Neural cell (in vitro differentiated cells): Measurements from ENCODE around the gene LDB1. TPM values are rescaled to one million over a fixed set of nuclear protein-coding genes. Genes with fewer than 3 reads are reported as not detected.
A peak's percentile ranks its signal among the peaks of the same experiment; 100 is the strongest.

Source experiments
- H2AFZ ChIP-seq: fragments of 200-600, 300-800 bp; sonication (generic), shearing (Covaris generic); 2 replicates; pipeline ENCODE4 v1.6.0; 2014; ENCODE audit warnings: low read depth, mild to moderate bottlenecking, antibody characterized with exemption, low read length, moderate library complexity
- H3F3A ChIP-seq: fragments of 200-600 bp; shearing (Covaris generic); 2 replicates; pipeline ENCODE4 v1.6.1; 2016; ENCODE audit warnings: mild to moderate bottlenecking, moderate library complexity, mixed read lengths, antibody characterized with exemption, low read length; ENCODE audit not compliant: insufficient read depth, poor library complexity, severe bottlenecking
- H3K27ac ChIP-seq: fragments of 200-600, 300-800 bp; sonication (generic), shearing (Covaris generic); 2 replicates; pipeline ENCODE4 v1.5.1; 2014; ENCODE audit warnings: mild to moderate bottlenecking, low read length, moderate library complexity
- H3K27me3 ChIP-seq: fragments of 300-800, 200-600 bp; sonication (generic), shearing (Covaris generic); 2 replicates; pipeline ENCODE4 v1.6.0; 2014; ENCODE audit warnings: mild to moderate bottlenecking, low read depth, low read length, moderate library complexity; ENCODE audit not compliant: insufficient read depth
- H3K36me3 ChIP-seq: fragments of 300-800, 200-600 bp; sonication (generic), shearing (Covaris generic); 2 replicates; pipeline ENCODE4 v1.5.1; 2014; ENCODE audit warnings: mild to moderate bottlenecking, antibody characterized with exemption, low read length, moderate library complexity; ENCODE audit not compliant: insufficient read depth
- H3K4me2 ChIP-seq: fragments of 300-800, 200-600 bp; sonication (generic), shearing (Covaris generic); 2 replicates; pipeline ENCODE4 v1.6.0; 2014; ENCODE audit warnings: mild to moderate bottlenecking, low read length
- H3K4me3 ChIP-seq: fragments of 300-800, 200-600 bp; sonication (generic), shearing (Covaris generic); 2 replicates; pipeline ENCODE4 v1.5.1; 2014; ENCODE audit warnings: mild to moderate bottlenecking, low read length, moderate library complexity
- H3K79me2 ChIP-seq: fragments of 200-600 bp; shearing (Covaris generic); replicated peaks from 2 replicates; pipeline ENCODE4 v1.6.0; 2014; ENCODE audit warnings: mild to moderate bottlenecking, low read length, moderate library complexity; ENCODE audit not compliant: insufficient read depth
- H3K9ac ChIP-seq: fragments of 300-800, 200-600 bp; sonication (generic), shearing (Covaris generic); 2 replicates; pipeline ENCODE4 v1.6.1; 2016; ENCODE audit warnings: mild to moderate bottlenecking, low read length, mixed read lengths
- H3K9me2 ChIP-seq: fragments of 200-600 bp; shearing (Covaris generic); 2 replicates; pipeline ENCODE4 v1.6.1; 2016; ENCODE audit warnings: mild to moderate bottlenecking, low read length, mixed read lengths; ENCODE audit not compliant: insufficient read depth
- H3K9me3 ChIP-seq: fragments of 200-600, 300-800 bp; sonication (generic), shearing (Covaris generic); 2 replicates; pipeline ENCODE4 v1.6.1; 2016; ENCODE audit warnings: mild to moderate bottlenecking, mixed run types, low read length, moderate library complexity, mixed read lengths
- H4K20me1 ChIP-seq: fragments of 200-600 bp; shearing (Covaris generic); 2 replicates; pipeline ENCODE4 v1.6.1; 2016; ENCODE audit warnings: mild to moderate bottlenecking, mixed run types; ENCODE audit not compliant: insufficient read depth
- CTCF ChIP-seq: fragments of 450-650 bp; IDR thresholded peaks from 2 replicates; pipeline ENCODE4 v1.5.1; 2014; ENCODE audit warnings: antibody characterized with exemption, mild to moderate bottlenecking, moderate library complexity; ENCODE audit not compliant: poor library complexity, severe bottlenecking
- EP300 ChIP-seq: fragments of 450-650 bp; conservative IDR thresholded peaks from 2 replicates; pipeline ENCODE4 v1.6.1; 2014; ENCODE audit warnings: antibody characterized with exemption, mild to moderate bottlenecking, moderate library complexity; ENCODE audit not compliant: poor library complexity, severe bottlenecking
- EZH2 ChIP-seq: fragments of 200-600, 300-800 bp; shearing (Covaris generic), sonication (generic); IDR thresholded peaks from 2 replicates; pipeline ENCODE4 v1.6.1; 2014; ENCODE audit warnings: antibody characterized with exemption, low read length, borderline replicate concordance, mild to moderate bottlenecking; ENCODE audit not compliant: insufficient read depth, poor library complexity, severe bottlenecking
- MXI1 ChIP-seq: fragments of 450-650 bp; conservative IDR thresholded peaks from 2 replicates; pipeline ENCODE4 v1.6.1; 2014; ENCODE audit warnings: antibody characterized with exemption, mild to moderate bottlenecking; ENCODE audit not compliant: poor library complexity, severe bottlenecking
- POLR2AphosphoS5 ChIP-seq: IDR thresholded peaks from 2 replicates; pipeline ENCODE4 v1.6.1; 2012
- RAD21 ChIP-seq: fragments of 450-650 bp; conservative IDR thresholded peaks from 2 replicates; pipeline ENCODE4 v1.6.1; 2014; ENCODE audit warnings: antibody characterized with exemption, mild to moderate bottlenecking, moderate library complexity
- SMC3 ChIP-seq: fragments of 450-650 bp; conservative IDR thresholded peaks from 2 replicates; pipeline ENCODE4 v1.6.1; 2014; ENCODE audit warnings: antibody characterized with exemption, mild to moderate bottlenecking, moderate library complexity; ENCODE audit not compliant: poor library complexity
- TAF1 ChIP-seq: IDR thresholded peaks from 2 replicates; pipeline ENCODE4 v1.6.1; 2012; ENCODE audit warnings: low read depth
- polyA plus RNA-seq: library from polyadenylated mRNA; depleted of rRNA; stranded (reverse); fragments of >200 nt; gene quantifications from 2 replicates; pipeline ENCODE4 v1.2.3, GENCODE V29; 2014
- TF ChIP-seq, protein P1 (sequence below): IDR thresholded peaks from 2 replicates; pipeline ENCODE4 v1.6.1; 2012; ENCODE audit warnings: borderline replicate concordance

LDB1 gene
- polyA plus RNA-seq, 1 donor from 2014 or later = 107 TPM

- peak within 1 kb of the TSS; percentile 65 for H3K9ac ChIP-seq
- peaks cover 23% of the 10 kb centered on the region for H3K79me2 ChIP-seq
- no peaks in the 10 kb centered on the region for H4K20me1 ChIP-seq
- H3K4me2 ChIP-seq = peak within 1 kb of the TSS; percentile 69
- no peaks in the 10 kb centered on the region for H3F3A ChIP-seq
- peaks cover 4% of the 10 kb centered on the region for H3K36me3 ChIP-seq
- H3K9me2 ChIP-seq = no peaks in the 10 kb centered on the region
- no peaks in the 10 kb centered on the region for H3K27me3 ChIP-seq
- H2AFZ ChIP-seq = peak within 1 kb of the TSS; percentile 42
- H3K9me3 ChIP-seq = no peaks in the 10 kb centered on the region
- TF ChIP-seq POLR2AphosphoS5 (peak; percentile 75), CTCF (no peak), TAF1 (peak; percentile 57), EP300 (peak; percentile 80), MXI1 (peak; percentile 100), EZH2 (no peak), SMC3 (no peak), RAD21 (no peak)
- TF ChIP-seq, protein P1, sequence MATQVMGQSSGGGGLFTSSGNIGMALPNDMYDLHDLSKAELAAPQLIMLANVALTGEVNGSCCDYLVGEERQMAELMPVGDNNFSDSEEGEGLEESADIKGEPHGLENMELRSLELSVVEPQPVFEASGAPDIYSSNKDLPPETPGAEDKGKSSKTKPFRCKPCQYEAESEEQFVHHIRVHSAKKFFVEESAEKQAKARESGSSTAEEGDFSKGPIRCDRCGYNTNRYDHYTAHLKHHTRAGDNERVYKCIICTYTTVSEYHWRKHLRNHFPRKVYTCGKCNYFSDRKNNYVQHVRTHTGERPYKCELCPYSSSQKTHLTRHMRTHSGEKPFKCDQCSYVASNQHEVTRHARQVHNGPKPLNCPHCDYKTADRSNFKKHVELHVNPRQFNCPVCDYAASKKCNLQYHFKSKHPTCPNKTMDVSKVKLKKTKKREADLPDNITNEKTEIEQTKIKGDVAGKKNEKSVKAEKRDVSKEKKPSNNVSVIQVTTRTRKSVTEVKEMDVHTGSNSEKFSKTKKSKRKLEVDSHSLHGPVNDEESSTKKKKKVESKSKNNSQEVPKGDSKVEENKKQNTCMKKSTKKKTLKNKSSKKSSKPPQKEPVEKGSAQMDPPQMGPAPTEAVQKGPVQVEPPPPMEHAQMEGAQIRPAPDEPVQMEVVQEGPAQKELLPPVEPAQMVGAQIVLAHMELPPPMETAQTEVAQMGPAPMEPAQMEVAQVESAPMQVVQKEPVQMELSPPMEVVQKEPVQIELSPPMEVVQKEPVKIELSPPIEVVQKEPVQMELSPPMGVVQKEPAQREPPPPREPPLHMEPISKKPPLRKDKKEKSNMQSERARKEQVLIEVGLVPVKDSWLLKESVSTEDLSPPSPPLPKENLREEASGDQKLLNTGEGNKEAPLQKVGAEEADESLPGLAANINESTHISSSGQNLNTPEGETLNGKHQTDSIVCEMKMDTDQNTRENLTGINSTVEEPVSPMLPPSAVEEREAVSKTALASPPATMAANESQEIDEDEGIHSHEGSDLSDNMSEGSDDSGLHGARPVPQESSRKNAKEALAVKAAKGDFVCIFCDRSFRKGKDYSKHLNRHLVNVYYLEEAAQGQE = peak; percentile 18
- peak within 1 kb of the TSS; percentile 84 for H3K4me3 ChIP-seq
- peak within 1 kb of the TSS; percentile 61 for H3K27ac ChIP-seq
These were observed 31.8 kb upstream of the LDB1 start, which contains the start of gene NOLC1 for GRCh38 chr10:102151774-102152544. TSS of gene NOLC1 (plus strand) at chr10:102152389. CDS start at chr10:102152411, 22 bp downstream.

GRCh38 chr10:102150970-102151773 is 31.0 kb upstream of the LDB1 start:
- Histone ChIP-seq H3K4me3 (peak overlapping the region; percentile 84), H4K20me1 (no peaks in the 10 kb centered on the region), H3K27ac (peak overlapping the region; percentile 56), H3K36me3 (peaks cover 4% of the 10 kb centered on the region), H3K9me3 (no peaks in the 10 kb centered on the region), H3K79me2 (peaks cover 21% of the 10 kb centered on the region), H3F3A (no peaks in the 10 kb centered on the region), H3K9me2 (no peaks in the 10 kb centered on the region), H3K9ac (peak overlapping the region; percentile 33), H3K4me2 (peak overlapping the region; percentile 27), H3K27me3 (no peaks in the 10 kb centered on the region), H2AFZ (peak overlapping the region; percentile 22)
- TF ChIP-seq EP300 (no peak), SMC3 (no peak), MXI1 (no peak), TAF1 (no peak), POLR2AphosphoS5 (no peak), RAD21 (no peak), EZH2 (no peak), CTCF (no peak)
- TF ChIP-seq, protein P1 = no peak
